T-cell (primary cell): ENCODE measurements around the gene FCAMR. TPM values are rescaled to one million over a fixed set of nuclear protein-coding genes. Genes with fewer than 3 reads are reported as not detected.
A peak's percentile ranks its signal among the peaks of the same experiment; 100 is the strongest.

Source experiments
- ATAC-seq, 4 experiments: fragments of 200-7000 bp in 3 of 4; fragments of 150-1000 bp in 1 of 4; cut with Tn5 transposase; replicated peaks in 1 of 4; 1 replicate in 3 of 4; 2 replicates in 1 of 4; pipeline ENCODE4 v1.10.0; 2021; ENCODE audit warnings: moderate library complexity in 3 of 4, mild to moderate bottlenecking in 2 of 4, moderate number of reproducible peaks in 1 of 4
- CTCF ChIA-PET, 2 donors: fragments of 300-600 bp; sonication (Branson Sonifier 250); formaldehyde crosslinking; loops; one replicate each; lab custom pipeline; 2022; ENCODE audit warnings: antibody characterized with exemption in 2 of 2; lab: Charles Lee
- POLR2A ChIA-PET, 2 donors: fragments of 300-600 bp; sonication (Branson Sonifier 250); formaldehyde crosslinking; loops; one replicate each; lab custom pipeline; 2022; ENCODE audit warnings: antibody characterized with exemption in 2 of 2; lab: Charles Lee
- DNase-seq, 35 experiments: peaks; one replicate each; pipeline versions ENCODE4 v3.0.0 to v3.0.0-alpha.2; 2013 to 2023
- H3K27ac ChIP-seq: one replicate; pipeline ENCODE4 v1.5.1; 2013; ENCODE audit warnings: low read length
- H3K27me3 ChIP-seq, 2 experiments: replicated peaks in 1 of 2; 1 replicate in 1 of 2; 2 replicates in 1 of 2; pipeline versions ENCODE4 v1.6.1 to v1.7.0; 2013; ENCODE audit warnings: low read length in 1 of 2, mixed read lengths in 1 of 2; ENCODE audit not compliant: control insufficient read depth in 2 of 2, insufficient read depth in 2 of 2; ENCODE audit errors: extremely low read depth in 1 of 2
- H3K36me3 ChIP-seq, 2 donors: 1 replicate in 1 of 2; 2 replicates in 1 of 2; pipeline versions ENCODE4 v1.6.1 to v1.7.0; 2013; ENCODE audit warnings: low read length in 1 of 2; ENCODE audit not compliant: control insufficient read depth in 2 of 2, insufficient read depth in 1 of 2; ENCODE audit errors: extremely low read depth in 1 of 2
- H3K4me1 ChIP-seq, 2 experiments: 1 replicate in 1 of 2; 2 replicates in 1 of 2; pipeline versions ENCODE4 v1.6.1 to v1.7.0; 2013; ENCODE audit warnings: low read length in 2 of 2, mixed read lengths in 1 of 2; ENCODE audit not compliant: insufficient read depth in 2 of 2, control insufficient read depth in 1 of 2; ENCODE audit errors: extremely low read depth in 1 of 2
- H3K4me3 ChIP-seq, 2 donors: 1 replicate in 1 of 2; 2 replicates in 1 of 2; pipeline versions ENCODE4 v1.5.1 to v1.7.0; 2013; ENCODE audit warnings: mild to moderate bottlenecking in 2 of 2, low read length in 1 of 2, moderate library complexity in 1 of 2; ENCODE audit not compliant: control insufficient read depth in 1 of 2; ENCODE audit errors: extremely low read depth in 1 of 2
- H3K9me3 ChIP-seq: 2 replicates; pipeline ENCODE4 v1.7.0; 2013
- H3K27ac Mint-ChIP-seq, 2 donors: one replicate each; pipeline ENCODE4 v1.8.0; 2020 to 2021; ENCODE audit warnings: mild to moderate bottlenecking in 2 of 2, mixed read lengths in 2 of 2
- H3K27me3 Mint-ChIP-seq, 2 donors: one replicate each; pipeline ENCODE4 v1.8.0; 2021 to 2022; ENCODE audit warnings: mixed read lengths in 2 of 2
- H3K36me3 Mint-ChIP-seq: one replicate; pipeline ENCODE4 v1.8.0; 2021; ENCODE audit warnings: mixed read lengths
- H3K4me1 Mint-ChIP-seq, 3 donors: one replicate each; pipeline ENCODE4 v1.8.0; 2020 to 2022; ENCODE audit warnings: mixed read lengths in 3 of 3, mild to moderate bottlenecking in 1 of 3
- H3K4me3 Mint-ChIP-seq, 3 donors: one replicate each; pipeline ENCODE4 v1.8.0; 2020 to 2022; ENCODE audit warnings: mild to moderate bottlenecking in 3 of 3, mixed read lengths in 3 of 3, moderate library complexity in 3 of 3
- H3K9me3 Mint-ChIP-seq, 3 donors: one replicate each; pipeline ENCODE4 v1.8.0; 2020 to 2022; ENCODE audit warnings: mixed read lengths in 3 of 3
- WGBS: methylation state at CpG from one replicate; pipeline ENCODE4 v1.1.5; 2013; ENCODE audit warnings: missing lambda C conversion rate; ENCODE audit not compliant: insufficient coverage; 5-methylcytosine and 5-hydroxymethylcytosine counted together
- total RNA-seq, 35 experiments: library from RNA in 6 of 35; stranded (reverse) in 6 of 35; fragments of 120-200 nt in 1 of 35; gene quantifications; one replicate each; pipeline versions ENCODE4 v1.2.1 to v1.2.4 and lab custom pipeline; 2013 to 2026

Gene FCAMR
- total RNA-seq, 5 donors from 2014 or later (not counting 1 experiment from before 2014, with no cell fraction given) = not detected

DNA sequence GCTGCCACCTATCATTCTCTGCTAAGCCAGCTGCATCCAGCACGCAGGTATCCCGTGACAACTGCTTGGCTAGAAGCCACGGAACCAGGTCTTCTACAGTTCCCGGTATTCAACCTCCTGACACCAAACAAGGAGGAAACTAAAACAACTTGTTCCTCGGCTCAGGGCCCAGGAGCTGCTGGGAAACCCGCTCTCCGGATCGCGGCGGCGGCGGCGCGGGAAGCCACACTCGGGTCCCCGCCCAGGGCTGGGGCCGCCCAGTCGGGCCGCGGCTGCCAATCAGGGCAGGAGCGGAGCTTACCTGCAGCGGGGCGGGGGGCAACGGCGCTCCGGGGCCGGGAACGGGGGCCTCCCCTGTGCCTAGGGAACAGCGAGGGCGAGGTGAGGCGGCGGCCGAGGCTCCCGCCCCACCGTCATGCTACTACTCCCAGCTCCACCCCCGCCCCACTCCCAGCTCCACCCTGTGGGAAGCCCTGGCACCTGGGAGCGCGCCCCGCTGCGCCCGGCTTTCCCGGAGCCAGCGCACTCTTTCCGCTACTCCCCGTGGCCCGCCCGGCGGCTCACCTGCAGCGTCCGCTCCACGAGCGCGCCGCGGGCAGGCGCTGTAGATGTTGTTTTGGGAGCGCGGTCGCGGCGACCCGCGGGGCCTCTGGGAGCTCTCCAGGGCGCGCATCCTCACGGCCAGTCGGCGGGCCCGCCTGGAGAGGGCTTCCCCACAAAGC lies 60.9 kb downstream of the FCAMR start:
- POLR2A ChIA-PET = interaction anchor here (0.5 to 1.2 kb wide), 5 partner anchors 8 to 341 kb away, joined by 3 to 5 read pairs (median 3); partner anchors contain the start of gene FCMR (in 1 of the 2)
- DNase-seq (peak in 32 of 35 experiments; percentile 32 to 70 (median 50)), ATAC-seq (peak; percentile 62 to 79 (median 68))
- Histone ChIP-seq H3K4me1 (peaks cover 73 to 89% of the 10 kb centered on the region in 2 experiments), H3K36me3 (peaks cover 23 to 86% of the 10 kb centered on the region in 2 donors), H3K4me3 (peak overlapping the region; percentile 25 to 35), H3K27ac (peak overlapping the region; percentile 37), H3K27me3 (no peaks in the 10 kb centered on the region), H3K9me3 (no peaks in the 10 kb centered on the region)
- peaks cover 87 to 93% (median 92%) of the 10 kb centered on the region in 3 donors for H3K4me1 Mint-ChIP-seq
- peak overlapping the region in 2 of 3 donors; percentile 61 to 69 for H3K4me3 Mint-ChIP-seq
- H3K27me3 Mint-ChIP-seq = no peaks in the 10 kb centered on the region
- peak overlapping the region; percentile 89 to 93 for H3K27ac Mint-ChIP-seq
- CTCF ChIA-PET = interaction anchor here (0.6 to 2.1 kb wide), 21 partner anchors 10 to 414 kb away, joined by 3 to 13 read pairs (median 3); partner anchors contain the start of genes FCMR (in 1 of the 2) and IL20 (in 1 of the 2)
- no peaks in the 10 kb centered on the region for H3K9me3 Mint-ChIP-seq
- peaks cover 64% of the 10 kb centered on the region for H3K36me3 Mint-ChIP-seq
- 11% methylated on average over 60 of the region's 69 CpGs for WGBS

DNA sequence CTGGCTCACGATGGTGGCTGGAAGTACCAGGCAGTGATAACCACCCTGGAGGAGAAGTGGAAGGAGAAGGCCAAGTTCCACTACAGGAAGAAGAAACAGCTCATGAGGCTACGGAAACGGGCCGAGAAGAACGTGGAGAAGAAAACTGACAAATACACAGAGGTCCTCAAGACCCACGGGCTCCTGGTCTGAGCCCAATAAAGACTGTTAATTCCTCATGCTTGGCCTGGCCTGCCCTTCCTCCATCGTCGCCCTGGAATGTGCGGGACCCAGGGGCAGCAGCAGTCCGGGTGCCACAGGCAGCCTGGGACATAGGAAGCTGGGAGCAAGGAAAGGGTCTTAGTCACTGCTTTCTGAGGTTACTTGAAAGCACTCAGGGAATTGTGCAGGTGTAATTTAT lies 62.2 kb downstream of the FCAMR start:
- Mint-ChIP-seq H3K9me3 (no peaks in the 10 kb centered on the region), H3K4me1 (peaks cover 87 to 93% (median 90%) of the 10 kb centered on the region in 3 donors), H3K27ac (peak overlapping the region; percentile 89 to 90), H3K4me3 (peak overlapping the region in 1 of 3 donors; percentile 18), H3K36me3 (peaks cover 66% of the 10 kb centered on the region), H3K27me3 (no peaks in the 10 kb centered on the region)
- POLR2A ChIA-PET = no interaction called here
- Histone ChIP-seq H3K27me3 (no peaks in the 10 kb centered on the region), H3K36me3 (peaks cover 23 to 86% of the 10 kb centered on the region in 2 donors), H3K4me1 (peaks cover 68 to 78% of the 10 kb centered on the region in 2 experiments), H3K4me3 (no peak overlapping the region), H3K9me3 (no peaks in the 10 kb centered on the region), H3K27ac (no peak overlapping the region)
- no peak for DNase-seq
- 97% methylated on average over 9 of the region's 10 CpGs for WGBS
- ATAC-seq = no peak
- CTCF ChIA-PET = interaction anchor here (0.7 to 1.7 kb wide), 11 partner anchors 11 to 183 kb away, joined by 3 to 8 read pairs (median 4); partner anchors contain the start of gene IL20 (in 2 of the 2)

Other genes with a start within 250 kb of the FCAMR start
- gene IL19, start 199.7 kb downstream of the FCAMR start, total RNA-seq = not detected
- 1 to 10 TPM in 1 of 5 donors, under 1 TPM in 2, not detected in 2; 0.19 to 1.1 (median 0.26) TPM for gene IL10, start 198.0 kb downstream of the FCAMR start, total RNA-seq
- not detected for gene IL20, start 104.8 kb downstream of the FCAMR start, total RNA-seq
- gene IL24, start 73.0 kb downstream of the FCAMR start, total RNA-seq = under 1 TPM in 2 of 5 donors, not detected in 3; 0.18 to 0.22 TPM
- gene FCMR, start 48.5 kb downstream of the FCAMR start, total RNA-seq = 100 to 1,000 TPM; 275 to 576 (median 453) TPM
- gene PIGR, start 24.0 kb downstream of the FCAMR start, total RNA-seq = 1 to 10 TPM in 3 of 5 donors, not detected in 2; 2.7 to 6.7 (median 3.2) TPM
- gene C1orf116, start 62.3 kb upstream of the FCAMR start, total RNA-seq = under 1 TPM; 0.08 to 0.29 (median 0.14) TPM
- gene YOD1, start 80.7 kb upstream of the FCAMR start, total RNA-seq = 10 to 100 TPM in 2 of 5 donors, 1 to 10 TPM in 3; 7.8 to 13.5 (median 8.7) TPM
- 1 to 10 TPM; 1.6 to 4.7 (median 3.2) TPM for gene PFKFB2, start 82.8 kb upstream of the FCAMR start, total RNA-seq
- gene C4BPB, start 118.4 kb upstream of the FCAMR start, total RNA-seq = 1 to 10 TPM in 2 of 5 donors, under 1 TPM in 2, not detected in 1; 0.66 to 4.8 (median 1.0) TPM
- gene C4BPA, start 133.8 kb upstream of the FCAMR start, total RNA-seq = under 1 TPM in 3 of 5 donors, not detected in 2; 0.60 to 0.72 (median 0.70) TPM